Parathyroid adenoma (tissue), 2 donors: ENCODE results near the gene FAM47E.
A peak's percentile ranks its signal among the peaks of the same experiment; 100 is the strongest.

Source experiments
- H2AFZ ChIP-seq: fragments of 300-600 bp; sonication (generic); one replicate; pipeline ENCODE4 v1.7.0; 2017; ENCODE audit warnings: antibody characterized with exemption, mild to moderate bottlenecking
- H3K27ac ChIP-seq: fragments of 300-600 bp; sonication (generic); one replicate; pipeline ENCODE4 v1.7.0; 2017
- H3K27me3 ChIP-seq: fragments of 300-600 bp; sonication (generic); one replicate; pipeline ENCODE4 v1.7.0; 2017; ENCODE audit warnings: low read length; ENCODE audit not compliant: control insufficient read depth, insufficient read depth
- H3K36me3 ChIP-seq: fragments of 300-600 bp; sonication (generic); one replicate; pipeline ENCODE4 v1.7.0; 2017; ENCODE audit warnings: low read length; ENCODE audit not compliant: control insufficient read depth, insufficient read depth
- H3K4me1 ChIP-seq: fragments of 300-600 bp; sonication (generic); one replicate; pipeline ENCODE4 v1.7.0; 2017; ENCODE audit warnings: control low read depth
- H3K4me2 ChIP-seq: fragments of 300-600 bp; sonication (generic); one replicate; pipeline ENCODE4 v1.7.0; 2017; ENCODE audit warnings: low read length
- H3K4me3 ChIP-seq: fragments of 300-600 bp; sonication (generic); one replicate; pipeline ENCODE4 v1.7.0; 2017; ENCODE audit warnings: low read depth, low read length
- H3K79me2 ChIP-seq: fragments of 300-600 bp; sonication (generic); one replicate; pipeline ENCODE4 v1.7.0; 2017; ENCODE audit warnings: control low read depth
- H3K9ac ChIP-seq: fragments of 300-600 bp; sonication (generic); one replicate; pipeline ENCODE4 v1.7.0; 2017; ENCODE audit warnings: mild to moderate bottlenecking
- H3K9me3 ChIP-seq: fragments of 300-600 bp; sonication (generic); one replicate; pipeline ENCODE4 v1.7.0; 2017; ENCODE audit warnings: low read length; ENCODE audit not compliant: control insufficient read depth
- TF ChIP-seq, protein P1 (sequence below): fragments of 300-600 bp; sonication (generic); IDR thresholded peaks from one replicate; pipeline ENCODE4 v1.7.0; 2017; ENCODE audit warnings: antibody characterized with exemption, mild to moderate bottlenecking
- donor health status: primary hyperparathyroidism.

FAM47E gene

GRCh38 chr4:76246852-76247251 is 4.7 kb upstream of the FAM47E start:
- no peaks in the 10 kb centered on the region for H3K27me3 ChIP-seq
- H3K9me3 ChIP-seq: no peaks in the 10 kb centered on the region
- H3K79me2 ChIP-seq: no peaks in the 10 kb centered on the region
- TF ChIP-seq, protein P1, sequence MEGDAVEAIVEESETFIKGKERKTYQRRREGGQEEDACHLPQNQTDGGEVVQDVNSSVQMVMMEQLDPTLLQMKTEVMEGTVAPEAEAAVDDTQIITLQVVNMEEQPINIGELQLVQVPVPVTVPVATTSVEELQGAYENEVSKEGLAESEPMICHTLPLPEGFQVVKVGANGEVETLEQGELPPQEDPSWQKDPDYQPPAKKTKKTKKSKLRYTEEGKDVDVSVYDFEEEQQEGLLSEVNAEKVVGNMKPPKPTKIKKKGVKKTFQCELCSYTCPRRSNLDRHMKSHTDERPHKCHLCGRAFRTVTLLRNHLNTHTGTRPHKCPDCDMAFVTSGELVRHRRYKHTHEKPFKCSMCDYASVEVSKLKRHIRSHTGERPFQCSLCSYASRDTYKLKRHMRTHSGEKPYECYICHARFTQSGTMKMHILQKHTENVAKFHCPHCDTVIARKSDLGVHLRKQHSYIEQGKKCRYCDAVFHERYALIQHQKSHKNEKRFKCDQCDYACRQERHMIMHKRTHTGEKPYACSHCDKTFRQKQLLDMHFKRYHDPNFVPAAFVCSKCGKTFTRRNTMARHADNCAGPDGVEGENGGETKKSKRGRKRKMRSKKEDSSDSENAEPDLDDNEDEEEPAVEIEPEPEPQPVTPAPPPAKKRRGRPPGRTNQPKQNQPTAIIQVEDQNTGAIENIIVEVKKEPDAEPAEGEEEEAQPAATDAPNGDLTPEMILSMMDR: no peak
- no peak overlapping the region for H2AFZ ChIP-seq
- no peak overlapping the region for H3K4me3 ChIP-seq
- H3K27ac ChIP-seq: no peak overlapping the region
- H3K4me1 ChIP-seq: peaks cover 3% of the 10 kb centered on the region
- H3K9ac ChIP-seq: no peak overlapping the region
- H3K4me2 ChIP-seq: no peak overlapping the region
- H3K36me3 ChIP-seq: no peaks in the 10 kb centered on the region

- no peaks in the 10 kb centered on the region for H3K27me3 ChIP-seq
- no peaks in the 10 kb centered on the region for H3K9me3 ChIP-seq
- H3K79me2 ChIP-seq: no peaks in the 10 kb centered on the region
- H3K27ac ChIP-seq: peak overlapping the region; percentile 72
- H3K36me3 ChIP-seq: no peaks in the 10 kb centered on the region
- H2AFZ ChIP-seq: peak overlapping the region; percentile 85
- H3K4me3 ChIP-seq: peak overlapping the region; percentile 93
- TF ChIP-seq, protein P1: no peak
- H3K9ac ChIP-seq: no peak overlapping the region
- H3K4me2 ChIP-seq: peak overlapping the region; percentile 86
- peaks cover 3% of the 10 kb centered on the region for H3K4me1 ChIP-seq
Observed at GRCh38 chr4:76250962-76251361, 559 bp upstream of the FAM47E start.

DNA sequence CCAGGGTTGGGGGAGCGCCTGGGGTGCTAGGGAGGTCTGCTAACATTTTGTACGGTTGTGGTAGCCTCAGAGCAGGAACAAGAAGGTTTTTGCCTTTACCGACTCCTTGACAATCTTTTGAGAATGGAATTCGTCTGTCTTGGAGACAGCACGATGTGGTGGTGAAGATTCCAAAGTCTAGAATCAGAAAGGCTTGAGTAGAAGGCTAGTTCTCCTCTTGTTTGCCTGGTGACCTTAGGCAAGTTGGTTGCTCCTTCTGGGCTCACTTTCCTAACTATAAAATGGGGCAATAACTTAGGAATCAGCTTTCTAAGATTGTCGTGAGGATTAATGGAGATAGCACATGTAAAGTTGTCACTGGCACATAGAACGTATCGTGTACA is 741 bp downstream of the FAM47E start:
- Histone ChIP-seq H3K79me2 (no peaks in the 10 kb centered on the region), H2AFZ (peak overlapping the region; percentile 85), H3K27ac (peak overlapping the region; percentile 72), H3K9ac (peak overlapping the region; percentile 19), H3K4me3 (peak overlapping the region; percentile 93), H3K9me3 (no peaks in the 10 kb centered on the region), H3K4me1 (peaks cover 3% of the 10 kb centered on the region), H3K4me2 (peak overlapping the region; percentile 86), H3K36me3 (no peaks in the 10 kb centered on the region), H3K27me3 (no peaks in the 10 kb centered on the region)
- TF ChIP-seq, protein P1: no peak

DNA sequence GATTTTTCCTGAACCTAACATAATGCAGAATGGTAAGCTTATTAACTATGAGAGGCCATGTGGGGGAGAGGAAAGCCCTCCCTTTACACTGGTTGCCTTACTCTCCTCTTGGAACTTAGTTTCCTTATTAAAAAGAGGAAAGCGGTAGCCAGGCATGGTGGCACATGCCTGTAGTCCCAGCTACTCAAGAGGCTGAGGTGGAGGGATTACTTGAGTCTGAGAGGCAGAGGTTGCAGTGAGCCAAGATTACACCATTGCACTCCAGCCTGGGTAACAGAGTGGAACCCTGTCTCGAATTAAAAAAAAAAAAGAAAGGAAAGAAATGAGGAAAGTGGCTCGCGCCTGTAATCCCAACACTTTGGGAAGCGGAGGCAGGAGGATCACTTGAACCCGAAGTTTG is 2.0 kb downstream of the FAM47E start:
- TF ChIP-seq, protein P1: no peak
- Histone ChIP-seq H3K4me2 (no peak overlapping the region), H3K36me3 (no peaks in the 10 kb centered on the region), H3K9me3 (no peaks in the 10 kb centered on the region), H2AFZ (no peak overlapping the region), H3K4me3 (no peak overlapping the region), H3K27ac (no peak overlapping the region), H3K9ac (no peak overlapping the region), H3K27me3 (no peaks in the 10 kb centered on the region), H3K79me2 (no peaks in the 10 kb centered on the region), H3K4me1 (peaks cover 3% of the 10 kb centered on the region)

DNA sequence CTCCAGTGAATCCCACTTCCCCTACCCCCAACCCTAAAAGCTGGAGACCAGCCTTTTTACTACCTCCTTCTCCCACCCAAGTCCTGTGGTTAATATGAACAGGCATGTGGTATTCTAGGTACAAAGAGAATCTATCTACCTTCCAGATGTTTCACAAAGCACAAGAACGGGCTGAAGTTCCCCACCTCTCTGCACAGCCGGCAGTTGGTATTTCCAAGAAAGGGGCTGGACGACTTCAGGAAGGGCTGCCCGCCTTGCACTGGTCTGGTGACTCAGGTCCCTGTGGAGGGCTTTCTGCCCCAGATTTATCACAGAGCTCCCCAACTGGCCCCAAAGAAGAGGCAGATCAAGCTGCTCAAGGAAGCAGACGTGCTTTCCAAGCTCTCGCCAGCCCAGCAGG is 4.5 kb downstream of the FAM47E start:
- no peak overlapping the region for H3K4me2 ChIP-seq
- H3K4me3 ChIP-seq: no peak overlapping the region
- no peaks in the 10 kb centered on the region for H3K27me3 ChIP-seq
- no peaks in the 10 kb centered on the region for H3K4me1 ChIP-seq
- no peaks in the 10 kb centered on the region for H3K36me3 ChIP-seq
- TF ChIP-seq, protein P1: no peak
- H3K9me3 ChIP-seq: no peaks in the 10 kb centered on the region
- H3K79me2 ChIP-seq: no peaks in the 10 kb centered on the region
- no peak overlapping the region for H3K27ac ChIP-seq
- H2AFZ ChIP-seq: no peak overlapping the region
- H3K9ac ChIP-seq: no peak overlapping the region
